GM13977 (cell line): Measurements from ENCODE around the gene C2CD2.

Experiments
- DNase-seq: peaks from one replicate; pipeline ENCODE4 v3.0.0; 2012; ENCODE audit warnings: low spot score
- in situ Hi-C: fragments of 300-500 bp; cut with MboI; formaldehyde crosslinking; loops from one replicate; pipeline ENCODE4 v1.12.0; 2022; ENCODE audit warnings: low sequenced_read_pairs, low pct_unique_long_range_greater_than_20kb, mixed read lengths, inconsistent platforms; ENCODE audit not compliant: unreplicated experiment
- TF ChIP-seq, protein P1 (sequence below): IDR thresholded peaks from 2 replicates; pipeline ENCODE4 v1.5.1; 2012; ENCODE audit warnings: mild to moderate bottlenecking, control low read depth; ENCODE audit not compliant: insufficient read depth; ENCODE audit errors: extremely low read depth, missing control alignments

C2CD2 gene

DNA sequence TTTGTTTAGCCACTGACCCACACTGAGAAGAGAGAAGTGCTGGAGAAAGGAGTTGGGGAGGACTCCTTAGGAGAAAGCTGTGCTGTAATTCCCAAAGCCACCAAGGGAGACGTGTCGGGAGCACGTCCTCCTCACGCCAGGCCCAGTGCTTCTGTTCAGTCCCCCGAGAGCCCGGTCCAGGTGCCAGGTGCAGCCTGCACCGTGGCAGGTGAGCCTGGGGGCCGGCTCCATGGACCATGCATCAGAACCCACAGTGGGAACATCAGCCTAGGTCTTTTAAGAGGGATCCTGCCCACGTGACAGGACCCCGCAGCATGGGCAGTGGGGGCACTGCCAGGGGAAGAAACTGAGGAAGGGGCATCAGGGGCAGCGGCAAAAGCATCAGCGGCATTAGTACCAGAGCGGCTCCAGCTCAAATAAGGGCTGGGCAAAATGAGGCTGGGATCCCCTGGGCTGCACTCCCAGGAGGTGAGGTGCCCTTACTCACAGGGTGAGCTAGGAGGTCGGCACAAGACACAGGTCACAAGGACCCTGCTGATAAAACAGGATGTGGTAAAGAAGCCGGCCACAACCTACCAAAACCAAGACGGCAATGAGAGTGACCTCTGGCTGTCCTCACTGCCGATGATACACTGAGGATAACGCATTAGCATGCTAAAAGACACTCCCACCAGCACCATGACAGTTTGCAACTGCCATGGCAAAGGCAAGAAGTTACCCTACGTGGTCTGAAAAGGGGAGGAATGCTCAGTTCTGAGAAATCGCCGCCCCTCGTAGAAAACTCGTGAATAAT, 50.1 kb downstream of the C2CD2 start:
- in situ Hi-C loops, result no loop called here
- no peak for DNase-seq
- TF ChIP-seq, protein P1, sequence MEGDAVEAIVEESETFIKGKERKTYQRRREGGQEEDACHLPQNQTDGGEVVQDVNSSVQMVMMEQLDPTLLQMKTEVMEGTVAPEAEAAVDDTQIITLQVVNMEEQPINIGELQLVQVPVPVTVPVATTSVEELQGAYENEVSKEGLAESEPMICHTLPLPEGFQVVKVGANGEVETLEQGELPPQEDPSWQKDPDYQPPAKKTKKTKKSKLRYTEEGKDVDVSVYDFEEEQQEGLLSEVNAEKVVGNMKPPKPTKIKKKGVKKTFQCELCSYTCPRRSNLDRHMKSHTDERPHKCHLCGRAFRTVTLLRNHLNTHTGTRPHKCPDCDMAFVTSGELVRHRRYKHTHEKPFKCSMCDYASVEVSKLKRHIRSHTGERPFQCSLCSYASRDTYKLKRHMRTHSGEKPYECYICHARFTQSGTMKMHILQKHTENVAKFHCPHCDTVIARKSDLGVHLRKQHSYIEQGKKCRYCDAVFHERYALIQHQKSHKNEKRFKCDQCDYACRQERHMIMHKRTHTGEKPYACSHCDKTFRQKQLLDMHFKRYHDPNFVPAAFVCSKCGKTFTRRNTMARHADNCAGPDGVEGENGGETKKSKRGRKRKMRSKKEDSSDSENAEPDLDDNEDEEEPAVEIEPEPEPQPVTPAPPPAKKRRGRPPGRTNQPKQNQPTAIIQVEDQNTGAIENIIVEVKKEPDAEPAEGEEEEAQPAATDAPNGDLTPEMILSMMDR, result no peak

DNA sequence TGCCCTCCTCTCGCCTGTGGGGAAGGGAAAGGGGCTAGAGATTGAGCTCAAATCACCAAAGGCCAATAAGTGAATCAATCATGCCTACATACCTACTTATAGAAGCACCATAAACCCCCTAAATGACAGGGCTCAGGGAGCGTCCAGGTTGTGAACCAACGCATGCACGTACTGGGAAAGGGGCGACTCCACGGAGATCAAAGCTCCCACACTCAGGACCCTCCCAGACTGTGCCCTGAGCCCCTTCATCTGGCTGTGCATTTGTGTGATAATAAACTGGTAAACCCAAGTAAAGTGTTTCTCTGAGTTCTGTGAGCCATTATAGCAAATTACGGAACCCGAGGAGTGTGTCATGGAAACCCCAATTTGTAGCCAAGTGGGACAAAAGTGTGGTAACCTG, 50.9 kb downstream of the C2CD2 start:
- DNase-seq, result no peak
- in situ Hi-C loops, result no loop called here
- TF ChIP-seq, protein P1, result no peak

DNA sequence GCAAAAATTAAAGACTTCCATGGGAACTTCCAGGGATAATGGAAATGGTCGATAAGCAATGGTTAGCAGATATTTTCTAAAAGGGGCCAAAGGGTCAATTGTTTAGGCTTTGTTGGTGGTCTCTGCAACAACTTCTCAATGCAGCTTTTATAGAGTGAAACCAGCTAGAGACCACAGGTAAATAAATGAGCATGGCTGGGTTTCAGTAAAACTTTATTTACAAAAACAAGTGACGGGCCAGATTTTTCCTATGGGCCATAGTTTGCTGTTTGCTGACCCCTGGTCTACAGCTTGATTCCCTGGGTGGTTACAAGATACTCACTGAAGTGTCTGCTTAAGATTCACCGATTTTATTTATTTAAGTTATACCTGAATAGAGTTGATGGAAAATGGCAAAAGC, 52.0 kb downstream of the C2CD2 start:
- in situ Hi-C loops, result no loop called here
- no peak for DNase-seq
- TF ChIP-seq, protein P1, result no peak

DNA sequence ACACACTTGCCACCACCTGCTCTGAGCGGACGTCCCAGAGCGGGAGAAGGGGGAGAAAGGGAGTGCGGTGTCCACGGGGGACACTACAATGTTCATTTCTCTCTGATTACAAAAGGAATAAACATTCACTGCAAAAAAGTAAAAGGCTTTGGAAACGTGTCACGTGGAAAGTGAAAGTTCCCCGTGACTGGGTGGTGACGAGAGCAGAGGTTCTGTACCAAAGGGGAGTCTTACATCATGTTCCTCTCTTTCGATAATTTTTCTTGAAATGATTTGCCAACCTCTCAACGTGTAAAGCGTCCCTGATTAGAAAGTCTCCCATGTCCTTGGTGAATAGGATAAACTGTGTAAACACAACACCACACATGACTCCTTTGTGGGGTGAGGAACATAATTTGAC, 52.7 kb downstream of the C2CD2 start:
- peak; percentile 61 for DNase-seq
- TF ChIP-seq, protein P1, result no peak
- in situ Hi-C loops, result no loop called here

DNA sequence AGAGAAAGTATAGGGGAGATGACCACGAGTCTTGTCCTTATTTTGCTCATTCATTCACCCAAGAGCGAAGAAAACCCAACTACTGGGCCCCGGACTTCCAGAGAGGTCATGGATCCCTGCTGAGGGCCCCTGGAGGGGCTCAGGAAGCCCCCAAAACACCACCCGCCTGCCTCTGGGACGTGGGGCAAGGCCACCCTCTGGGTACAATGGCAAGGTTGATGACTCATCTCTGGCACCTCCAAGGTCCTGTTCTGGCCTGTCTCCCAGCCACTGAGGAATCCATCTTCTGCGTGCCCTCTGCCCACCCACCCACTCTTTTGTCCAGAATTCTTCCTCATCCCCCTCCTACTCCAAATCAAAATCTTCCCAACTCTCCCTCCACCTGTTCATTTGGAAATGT, 53.4 kb downstream of the C2CD2 start:
- DNase-seq, result no peak
- in situ Hi-C loops, result no loop called here
- TF ChIP-seq, protein P1, result no peak

DNA sequence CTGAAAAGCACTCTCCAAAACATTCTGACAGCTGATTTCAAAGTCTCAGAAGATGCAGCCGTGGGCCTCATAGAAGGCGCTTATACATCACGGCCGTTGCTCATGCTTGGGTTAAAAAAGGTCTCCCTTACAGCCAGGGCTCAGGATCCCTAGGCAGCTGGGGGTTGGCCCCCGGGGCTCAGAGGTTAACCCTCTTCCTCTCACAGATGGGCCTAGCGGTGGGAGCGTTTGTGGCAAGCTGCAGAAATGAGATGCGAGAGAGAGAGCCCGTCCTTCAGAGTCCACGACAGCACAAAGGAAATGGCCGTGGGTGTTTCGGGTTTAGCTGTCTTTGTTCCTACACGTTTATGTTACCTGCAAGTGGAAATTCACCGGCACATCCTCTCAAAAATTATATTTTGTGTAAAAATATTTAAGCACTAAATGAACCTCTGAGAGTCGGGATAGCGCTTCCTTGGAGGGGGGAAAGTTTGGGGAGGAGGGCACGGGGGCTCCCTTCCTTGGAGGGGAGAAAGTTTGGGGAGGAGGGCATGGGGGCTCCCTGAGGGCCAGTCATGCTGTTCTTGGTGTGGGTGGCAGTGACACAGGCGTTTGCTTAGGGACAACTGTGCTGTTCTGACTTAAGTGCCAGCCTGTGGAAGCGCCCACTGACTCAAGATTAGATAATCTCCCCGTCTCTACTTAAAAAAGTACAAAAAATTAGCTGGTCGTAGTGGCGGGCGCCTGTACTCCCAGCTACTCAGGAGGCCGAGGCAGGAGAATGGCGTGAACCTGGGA, 54.2 kb downstream of the C2CD2 start:
- TF ChIP-seq, protein P1, result no peak
- in situ Hi-C loops, result no loop called here
- DNase-seq, result peak; percentile 61
